A673 (cell line): ENCODE data around the gene PARD3. TPM values are rescaled to one million over a fixed set of nuclear protein-coding genes. Genes with fewer than 3 reads are reported as not detected.

Source experiments
- BruUV-seq: library from RNA; stranded (reverse); fragments of 400-500 nt; replicated peaks from 2 replicates; lab custom pipeline; 2021; lab: Mats Ljungman, UMichigan
- CTCF ChIA-PET: fragments of 300-600 bp; sonication (Branson Sonifier 250); formaldehyde crosslinking; loops from one replicate; lab custom pipeline; 2022; ENCODE audit warnings: antibody characterized with exemption; lab: Charles Lee
- POLR2A ChIA-PET: fragments of 300-600 bp; sonication (Branson Sonifier 250); formaldehyde crosslinking; loops from one replicate; lab custom pipeline; 2022; ENCODE audit warnings: antibody characterized with exemption; ENCODE audit not compliant: low non-redundant PET; lab: Charles Lee
- DNase-seq: peaks from one replicate; pipeline ENCODE4 v3.0.0-alpha.2; 2015; ENCODE audit warnings: low spot score
- H3K27ac ChIP-seq: fragments of 200-600 bp; sonication (generic); 2 replicates; pipeline ENCODE4 v1.5.1; 2016; ENCODE audit warnings: mixed run types, low read depth, mild to moderate bottlenecking, mixed read lengths, antibody characterized with exemption, low read length; ENCODE audit not compliant: poor library complexity, severe bottlenecking
- H3K27me3 ChIP-seq: fragments of 200-600 bp; sonication (generic); replicated peaks from 2 replicates; pipeline ENCODE4 v1.6.1; 2017; ENCODE audit warnings: mixed run types, low read depth, mild to moderate bottlenecking, mixed read lengths, antibody characterized with exemption, low read length; ENCODE audit not compliant: insufficient read depth, poor library complexity
- H3K36me3 ChIP-seq: fragments of 200-600 bp; sonication (generic); 2 replicates; pipeline ENCODE4 v1.6.1; 2016; ENCODE audit warnings: mixed run types, mild to moderate bottlenecking, mixed read lengths, antibody characterized with exemption, low read length; ENCODE audit not compliant: insufficient read depth, poor library complexity, severe bottlenecking
- H3K4me1 ChIP-seq: fragments of 200-600 bp; sonication (generic); 2 replicates; pipeline ENCODE4 v1.6.1; 2017; ENCODE audit warnings: mixed run types, mild to moderate bottlenecking, mixed read lengths, antibody characterized with exemption, low read length; ENCODE audit not compliant: insufficient read depth, poor library complexity, severe bottlenecking
- H3K4me3 ChIP-seq: fragments of 200-600 bp; sonication (generic); 2 replicates; pipeline ENCODE4 v1.5.1; 2016; ENCODE audit warnings: low read depth, mixed run types, mild to moderate bottlenecking, mixed read lengths, low read length; ENCODE audit not compliant: poor library complexity, severe bottlenecking
- H3K9me3 ChIP-seq: fragments of 200-600 bp; sonication (generic); 2 replicates; pipeline ENCODE4 v1.6.1; 2016; ENCODE audit warnings: mixed run types, low read depth, mild to moderate bottlenecking, mixed read lengths, antibody characterized with exemption, low read length; ENCODE audit not compliant: poor library complexity, severe bottlenecking
- EZH2 ChIP-seq: fragments of 200-600 bp; sonication (generic); IDR thresholded peaks from 2 replicates; pipeline ENCODE4 v1.6.1; 2017; ENCODE audit warnings: borderline replicate concordance, low read depth, mild to moderate bottlenecking, mixed read lengths, antibody characterized with exemption, low read length; ENCODE audit not compliant: poor library complexity, severe bottlenecking
- intact Hi-C: fragments of 100-400 bp; cut with micrococcal nuclease; formaldehyde crosslinking; loops from one replicate; pipeline ENCODE4 v1.10.0; 2022; ENCODE audit not compliant: unreplicated experiment
- total RNA-seq: library from RNA; stranded (reverse); gene quantifications from 2 replicates; pipeline ENCODE4 v1.2.3, GENCODE V29; 2021
- TF ChIP-seq, protein P1 (sequence below): fragments of 300-800, 200-600 bp; sonication (generic); conservative IDR thresholded peaks from 2 replicates; pipeline ENCODE4 v1.5.1; 2017; ENCODE audit warnings: low read depth, mild to moderate bottlenecking, antibody characterized with exemption, low read length, moderate library complexity, mixed read lengths

The PARD3 gene
- total RNA-seq, 1 experiment from 2014 or later = 28.0 TPM

DNA sequence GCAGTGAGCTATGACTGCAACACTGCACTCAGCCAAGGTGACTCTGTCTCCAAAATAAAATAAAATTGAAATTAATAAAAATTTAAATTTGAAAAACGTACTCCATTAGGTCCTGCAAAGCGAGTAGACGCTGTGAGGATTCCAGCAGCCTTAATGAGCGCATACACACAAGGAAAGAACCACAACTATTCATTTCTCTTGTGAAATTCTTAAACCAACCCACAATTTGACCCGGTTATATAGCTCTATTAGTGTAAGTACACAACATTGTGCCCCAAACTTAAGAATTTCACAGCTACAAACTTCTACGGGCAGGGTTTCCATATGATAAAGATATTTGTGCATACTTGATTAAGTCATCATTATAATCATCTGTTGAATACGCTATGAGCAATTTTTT is 84.4 kb downstream of the PARD3 start:
- H3K27ac ChIP-seq = no peak overlapping the region
- POLR2A ChIA-PET = no interaction called here

DNA sequence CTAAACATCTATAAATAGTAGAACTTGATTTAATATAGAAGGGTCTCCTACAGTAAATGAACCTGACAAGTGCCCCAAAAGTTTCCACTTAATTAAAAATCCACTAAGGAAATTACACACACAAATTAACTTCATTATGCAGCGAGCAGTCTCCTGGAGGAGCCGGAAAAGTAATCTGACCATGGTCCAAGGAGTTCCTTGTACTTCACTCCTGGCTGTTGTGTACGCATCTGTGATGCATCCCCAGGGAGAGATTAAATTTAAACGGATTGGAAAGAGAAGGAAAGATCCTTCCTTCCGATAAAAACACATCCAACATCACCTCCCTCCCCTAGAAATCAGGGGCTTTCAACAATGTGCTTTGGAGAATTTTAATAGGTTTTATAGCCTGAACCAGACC is 85.5 kb downstream of the PARD3 start:
- H3K4me1 ChIP-seq = peaks cover 37% of the 10 kb centered on the region
- ChIA-PET POLR2A (no interaction called here), CTCF (no interaction called here)
- H3K27me3 ChIP-seq = no peaks in the 10 kb centered on the region
- TF ChIP-seq, protein P1, sequence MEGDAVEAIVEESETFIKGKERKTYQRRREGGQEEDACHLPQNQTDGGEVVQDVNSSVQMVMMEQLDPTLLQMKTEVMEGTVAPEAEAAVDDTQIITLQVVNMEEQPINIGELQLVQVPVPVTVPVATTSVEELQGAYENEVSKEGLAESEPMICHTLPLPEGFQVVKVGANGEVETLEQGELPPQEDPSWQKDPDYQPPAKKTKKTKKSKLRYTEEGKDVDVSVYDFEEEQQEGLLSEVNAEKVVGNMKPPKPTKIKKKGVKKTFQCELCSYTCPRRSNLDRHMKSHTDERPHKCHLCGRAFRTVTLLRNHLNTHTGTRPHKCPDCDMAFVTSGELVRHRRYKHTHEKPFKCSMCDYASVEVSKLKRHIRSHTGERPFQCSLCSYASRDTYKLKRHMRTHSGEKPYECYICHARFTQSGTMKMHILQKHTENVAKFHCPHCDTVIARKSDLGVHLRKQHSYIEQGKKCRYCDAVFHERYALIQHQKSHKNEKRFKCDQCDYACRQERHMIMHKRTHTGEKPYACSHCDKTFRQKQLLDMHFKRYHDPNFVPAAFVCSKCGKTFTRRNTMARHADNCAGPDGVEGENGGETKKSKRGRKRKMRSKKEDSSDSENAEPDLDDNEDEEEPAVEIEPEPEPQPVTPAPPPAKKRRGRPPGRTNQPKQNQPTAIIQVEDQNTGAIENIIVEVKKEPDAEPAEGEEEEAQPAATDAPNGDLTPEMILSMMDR = no peak
- no peak for TF ChIP-seq EZH2
- no peak overlapping the region for H3K27ac ChIP-seq
- DNase-seq = peak; percentile 63
- no peaks in the 10 kb centered on the region for H3K9me3 ChIP-seq
- no TSS peak for BruUV-seq
- intact Hi-C loops = loop anchor here (5.0 to 10.0 kb wide), 2 partner anchors 58 to 255 kb away; no protein-coding TSS in a partner anchor
- no peaks in the 10 kb centered on the region for H3K36me3 ChIP-seq
- no peak overlapping the region for H3K4me3 ChIP-seq

More for the DNA sequence above, 84.4 kb downstream of the PARD3 start:
- Histone ChIP-seq H3K27me3 (no peaks in the 10 kb centered on the region), H3K4me3 (no peak overlapping the region), H3K4me1 (peaks cover 37% of the 10 kb centered on the region), H3K36me3 (no peaks in the 10 kb centered on the region), H3K9me3 (no peaks in the 10 kb centered on the region)
- BruUV-seq = no TSS peak
- CTCF ChIA-PET = no interaction called here
- no peak for DNase-seq
- intact Hi-C loops = loop anchor here (5.0 kb wide), 1 partner anchor 57 kb away; no protein-coding TSS in a partner anchor
- TF ChIP-seq EZH2 = no peak
- TF ChIP-seq, protein P1 = no peak

DNA sequence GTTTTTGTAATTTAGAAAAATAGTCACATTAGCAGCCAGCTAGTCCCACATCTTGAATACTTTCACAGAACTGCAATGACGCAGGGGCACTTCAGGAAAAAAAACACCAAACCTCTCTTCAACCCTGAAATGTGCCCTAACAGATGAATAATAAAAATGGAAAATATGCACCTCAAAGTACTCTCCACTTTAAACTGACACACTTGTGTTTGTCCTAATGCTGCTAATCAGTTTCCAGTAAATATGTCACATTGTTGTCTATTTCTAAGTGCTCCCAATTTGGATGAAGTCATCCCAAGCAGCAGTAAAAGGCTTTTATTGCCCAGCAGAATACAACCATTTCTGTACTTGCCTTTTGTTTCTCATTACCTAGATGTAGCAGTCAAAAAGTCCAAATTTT is 86.7 kb downstream of the PARD3 start:
- Histone ChIP-seq H3K4me3 (no peak overlapping the region), H3K4me1 (peaks cover 41% of the 10 kb centered on the region), H3K9me3 (no peaks in the 10 kb centered on the region), H3K36me3 (no peaks in the 10 kb centered on the region), H3K27me3 (no peaks in the 10 kb centered on the region), H3K27ac (no peak overlapping the region)
- ChIA-PET CTCF (no interaction called here), POLR2A (no interaction called here)
- no peak for DNase-seq
- no TSS peak for BruUV-seq
- intact Hi-C loops = loop anchor here (10.0 kb wide), 1 partner anchor 256 kb away; no protein-coding TSS in a partner anchor
- TF ChIP-seq EZH2 = no peak
- TF ChIP-seq, protein P1 = no peak
